Chondrocyte (in vitro differentiated cells): ENCODE data around the gene CFAP46. TPM values are rescaled to one million over a fixed set of nuclear protein-coding genes. Genes with fewer than 3 reads are reported as not detected.
A peak's percentile ranks its signal among the peaks of the same experiment; 100 is the strongest.

Source experiments
- DNase-seq: peaks from one replicate; pipeline ENCODE4 v3.0.0; 2021; ENCODE audit warnings: mixed read lengths, low spot score
- H3K27ac Mint-ChIP-seq: one replicate; pipeline ENCODE4 v1.8.0; 2021; ENCODE audit warnings: mild to moderate bottlenecking, moderate library complexity, mixed read lengths; ENCODE audit not compliant: unreplicated experiment
- H3K27me3 Mint-ChIP-seq: 2 replicates; pipeline ENCODE4 v1.8.0; 2021; ENCODE audit warnings: low read depth, mixed read lengths
- H3K36me3 Mint-ChIP-seq: 2 replicates; pipeline ENCODE4 v1.8.0; 2021; ENCODE audit warnings: low read depth, mixed read lengths
- H3K4me1 Mint-ChIP-seq: 2 replicates; pipeline ENCODE4 v1.8.0; 2021; ENCODE audit warnings: low read depth, mild to moderate bottlenecking, mixed read lengths
- H3K4me3 Mint-ChIP-seq: one replicate; pipeline ENCODE4 v1.8.0; 2021; ENCODE audit warnings: mild to moderate bottlenecking, moderate library complexity, mixed read lengths; ENCODE audit not compliant: unreplicated experiment
- H3K9me3 Mint-ChIP-seq: 2 replicates; pipeline ENCODE4 v1.8.0; 2021; ENCODE audit warnings: low read depth, mixed read lengths
- CTCF ChIP-seq: fragments of 200-600 bp; sonication (generic); IDR thresholded peaks from 2 replicates; pipeline ENCODE4 v1.5.0; 2021; ENCODE audit warnings: antibody characterized with exemption, mild to moderate bottlenecking, moderate library complexity
- total RNA-seq: library from RNA; stranded (reverse); gene quantifications from 3 replicates; pipeline ENCODE4 v1.2.1, GENCODE V29; 2021

The CFAP46 gene
- total RNA-seq, 1 donor from 2014 or later, result 0.92 TPM

GRCh38 chr10:132988988-132989387 lies 46.6 kb upstream of the CFAP46 start:
- no peak overlapping the region for H3K4me3 Mint-ChIP-seq
- H3K27me3 Mint-ChIP-seq, result peaks cover 31% of the 10 kb centered on the region
- TF ChIP-seq CTCF, result no peak
- H3K9me3 Mint-ChIP-seq, result no peaks in the 10 kb centered on the region
- no peaks in the 10 kb centered on the region for H3K4me1 Mint-ChIP-seq
- no peak for DNase-seq
- H3K36me3 Mint-ChIP-seq, result no peaks in the 10 kb centered on the region
- H3K27ac Mint-ChIP-seq, result no peak overlapping the region

- no peak for DNase-seq
- H3K27ac Mint-ChIP-seq, result no peak overlapping the region
Measured at GRCh38 chr10:132987671-132988571, 45.6 kb upstream of the CFAP46 start.

GRCh38 chr10:132986978-132987377 lies 44.6 kb upstream of the CFAP46 start:
- DNase-seq, result no peak
- no peak for TF ChIP-seq CTCF
- Mint-ChIP-seq H3K9me3 (no peaks in the 10 kb centered on the region), H3K27ac (no peak overlapping the region), H3K4me1 (no peaks in the 10 kb centered on the region), H3K27me3 (peaks cover 36% of the 10 kb centered on the region), H3K36me3 (no peaks in the 10 kb centered on the region), H3K4me3 (no peak overlapping the region)

More at GRCh38 chr10:132987671-132988571, 45.6 kb upstream of the CFAP46 start:
- H3K36me3 Mint-ChIP-seq, result no peaks in the 10 kb centered on the region
- TF ChIP-seq CTCF, result no peak
- peaks cover 34% of the 10 kb centered on the region for H3K27me3 Mint-ChIP-seq
- no peak overlapping the region for H3K4me3 Mint-ChIP-seq
- no peaks in the 10 kb centered on the region for H3K4me1 Mint-ChIP-seq
- H3K9me3 Mint-ChIP-seq, result no peaks in the 10 kb centered on the region

- Mint-ChIP-seq H3K27ac (no peak overlapping the region), H3K27me3 (peaks cover 36% of the 10 kb centered on the region), H3K36me3 (no peaks in the 10 kb centered on the region), H3K4me1 (no peaks in the 10 kb centered on the region), H3K9me3 (no peaks in the 10 kb centered on the region), H3K4me3 (no peak overlapping the region)
- TF ChIP-seq CTCF, result no peak
- no peak for DNase-seq
Measured at GRCh38 chr10:132986576-132986975, 44.2 kb upstream of the CFAP46 start.

- H3K27ac Mint-ChIP-seq, result no peak overlapping the region
- H3K4me1 Mint-ChIP-seq, result no peaks in the 10 kb centered on the region
- no peaks in the 10 kb centered on the region for H3K9me3 Mint-ChIP-seq
- TF ChIP-seq CTCF, result no peak
- H3K36me3 Mint-ChIP-seq, result no peaks in the 10 kb centered on the region
- peak; percentile 87 for DNase-seq
- H3K4me3 Mint-ChIP-seq, result no peak overlapping the region
- H3K27me3 Mint-ChIP-seq, result peaks cover 36% of the 10 kb centered on the region
Measured at GRCh38 chr10:132986076-132986475, 43.7 kb upstream of the CFAP46 start.
